ENCODE data around the gene LRRC8A. TPM values are rescaled to one million over a fixed set of nuclear protein-coding genes. Genes with fewer than 3 reads are reported as not detected.

Gene LRRC8A
- total and polyA plus RNA-seq, 11 donors, result 15.8 to 76.4 (median 28.8) TPM

DNA sequence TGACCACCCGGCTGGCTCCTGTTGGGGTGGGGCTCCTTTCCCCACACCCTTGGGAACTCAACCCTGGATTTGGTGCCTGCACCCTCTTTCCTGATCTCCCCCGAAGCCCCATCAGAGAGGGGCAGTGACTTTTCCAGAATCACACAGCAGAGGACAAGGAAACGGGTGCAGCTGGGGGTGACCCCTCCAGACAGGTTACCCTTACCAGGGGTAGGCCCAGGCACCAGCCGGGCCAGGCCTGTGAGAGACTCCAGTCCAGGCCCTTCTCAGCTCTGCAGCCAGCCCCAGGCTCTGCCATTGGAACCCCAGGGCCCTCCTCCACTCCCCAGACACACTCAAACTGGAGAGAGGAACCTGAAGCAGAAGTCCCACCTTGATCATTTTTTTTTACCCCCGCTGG lies 19.9 kb downstream of the LRRC8A start:
- WGBS, 4 donors, result 81 to 95% (median 90%) methylated on average over 4 to 5 of the region's 5 CpGs
- H3K36me3 ChIP-seq, result peaks cover 0 to 26% (median 16%) of the 10 kb centered on the region in 9 donors

DNA sequence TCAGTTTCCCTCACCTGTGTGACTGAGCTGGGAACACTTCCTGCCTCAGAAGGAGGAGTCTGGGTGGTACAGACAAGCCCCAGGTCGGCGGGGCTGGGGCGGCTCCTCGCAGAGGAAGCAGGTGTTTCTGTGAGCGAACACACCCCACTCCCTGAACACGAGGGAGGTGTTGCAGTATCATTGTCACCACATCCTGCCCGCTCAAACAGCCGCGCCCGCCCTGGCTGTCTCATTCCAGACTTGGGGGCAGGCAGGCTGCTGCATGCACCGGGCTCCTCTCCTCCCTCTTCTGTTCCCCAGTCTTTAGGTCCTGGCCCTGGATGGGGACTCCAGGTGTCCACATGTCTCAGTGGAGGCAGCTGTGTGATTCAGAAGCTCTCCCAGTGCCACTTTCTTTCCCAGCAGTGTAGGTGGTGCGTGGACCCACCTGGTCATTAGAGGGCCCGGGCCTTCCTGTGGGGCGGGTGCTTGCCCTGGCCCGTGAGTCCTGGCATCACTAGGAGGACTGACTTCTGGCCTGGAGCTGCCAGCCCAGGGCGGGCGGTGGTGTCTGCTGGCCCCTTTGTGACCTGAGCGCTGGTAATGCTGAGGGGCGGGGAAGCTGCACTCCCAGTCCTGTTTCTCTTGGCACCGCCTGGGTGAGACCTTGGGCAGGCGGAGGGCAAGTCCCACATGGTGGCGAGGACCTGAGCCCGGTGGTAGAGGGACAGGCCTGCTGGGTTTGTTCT lies 20.6 kb downstream of the LRRC8A start:
- no peaks in the 10 kb centered on the region for H3K27me3 ChIP-seq
- TF ChIP-seq POLR2A (IDR thresholded peaks at IDR 0.05), result peak in 1 of 2 donors; percentile 29
- TF ChIP-seq, protein P1, sequence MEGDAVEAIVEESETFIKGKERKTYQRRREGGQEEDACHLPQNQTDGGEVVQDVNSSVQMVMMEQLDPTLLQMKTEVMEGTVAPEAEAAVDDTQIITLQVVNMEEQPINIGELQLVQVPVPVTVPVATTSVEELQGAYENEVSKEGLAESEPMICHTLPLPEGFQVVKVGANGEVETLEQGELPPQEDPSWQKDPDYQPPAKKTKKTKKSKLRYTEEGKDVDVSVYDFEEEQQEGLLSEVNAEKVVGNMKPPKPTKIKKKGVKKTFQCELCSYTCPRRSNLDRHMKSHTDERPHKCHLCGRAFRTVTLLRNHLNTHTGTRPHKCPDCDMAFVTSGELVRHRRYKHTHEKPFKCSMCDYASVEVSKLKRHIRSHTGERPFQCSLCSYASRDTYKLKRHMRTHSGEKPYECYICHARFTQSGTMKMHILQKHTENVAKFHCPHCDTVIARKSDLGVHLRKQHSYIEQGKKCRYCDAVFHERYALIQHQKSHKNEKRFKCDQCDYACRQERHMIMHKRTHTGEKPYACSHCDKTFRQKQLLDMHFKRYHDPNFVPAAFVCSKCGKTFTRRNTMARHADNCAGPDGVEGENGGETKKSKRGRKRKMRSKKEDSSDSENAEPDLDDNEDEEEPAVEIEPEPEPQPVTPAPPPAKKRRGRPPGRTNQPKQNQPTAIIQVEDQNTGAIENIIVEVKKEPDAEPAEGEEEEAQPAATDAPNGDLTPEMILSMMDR (IDR thresholded peaks at IDR 0.05), result no peak
- DNase-seq, result peak; percentile 64 to 80 (median 67)
- WGBS, 4 donors, result 60 to 76% (median 65%) methylated on average over 11 to 23 of the region's 23 CpGs
- peaks cover 0 to 26% (median 13%) of the 10 kb centered on the region in 9 donors for H3K36me3 ChIP-seq
- intact Hi-C loops (cut with DNase I), result no loop called here
- peaks cover 4 to 75% (median 45%) of the 10 kb centered on the region in 12 donors for H3K4me1 ChIP-seq
- H3K4me3 ChIP-seq, result peak overlapping the region in 1 of 12 donors; percentile 16
- H3K9me3 ChIP-seq, result no peaks in the 10 kb centered on the region
- H3K27ac ChIP-seq, result peak overlapping the region; percentile 40 to 79 (median 71)
- ATAC-seq, result peak; percentile 43 to 85 (median 64)

More for the DNA sequence above, 19.9 kb downstream of the LRRC8A start:
- no peaks in the 10 kb centered on the region for H3K9me3 ChIP-seq
- no peaks in the 10 kb centered on the region for H3K27me3 ChIP-seq
- H3K4me1 ChIP-seq, result peaks cover 4 to 70% (median 44%) of the 10 kb centered on the region in 12 donors
- DNase-seq (no peak), ATAC-seq (no peak)
- intact Hi-C loops (cut with DNase I), result no loop called here
- H3K27ac ChIP-seq, result peak overlapping the region; percentile 40 to 79 (median 71)
- H3K4me3 ChIP-seq, result peak overlapping the region in 1 of 12 donors; percentile 16
- TF ChIP-seq, protein P1 (IDR thresholded peaks at IDR 0.05), result no peak
- no peak for TF ChIP-seq POLR2A (IDR thresholded peaks at IDR 0.05)

DNA sequence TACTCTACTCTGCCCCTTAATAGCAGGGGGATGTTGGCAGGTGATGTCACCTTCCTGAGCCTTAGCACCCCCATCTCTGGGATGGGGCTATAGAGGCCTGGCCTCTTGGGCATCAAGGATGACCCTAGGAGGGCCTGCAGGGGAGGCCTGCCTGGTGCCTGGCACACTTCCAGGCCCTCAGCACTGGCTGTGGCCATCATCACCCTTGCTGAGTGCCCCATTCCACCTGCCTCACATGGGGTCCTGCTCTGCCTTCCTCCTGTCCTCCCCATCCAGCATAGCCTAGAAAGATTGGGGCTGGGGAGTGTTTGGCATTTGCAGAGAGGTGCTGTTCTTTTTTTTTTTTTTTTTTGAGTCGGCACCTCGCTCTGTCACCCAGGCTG lies 21.1 kb downstream of the LRRC8A start:
- Histone ChIP-seq H3K27me3 (no peaks in the 10 kb centered on the region), H3K27ac (peak overlapping the region in 10 of 12 donors; percentile 57 to 79 (median 71)), H3K36me3 (peaks cover under 1 to 29% (median 16%) of the 10 kb centered on the region in 9 donors), H3K9me3 (no peaks in the 10 kb centered on the region), H3K4me3 (no peak overlapping the region), H3K4me1 (peaks cover 4 to 74% (median 45%) of the 10 kb centered on the region in 12 donors)
- WGBS, 4 donors, result 89 to 93% (median 90%) methylated on average over 2 of the region's 2 CpGs
- ATAC-seq, result no peak
- no peak for DNase-seq
- intact Hi-C loops (cut with DNase I), result no loop called here
- TF ChIP-seq POLR2A (IDR thresholded peaks at IDR 0.05), result no peak
- TF ChIP-seq, protein P1 (IDR thresholded peaks at IDR 0.05), result no peak

DNA sequence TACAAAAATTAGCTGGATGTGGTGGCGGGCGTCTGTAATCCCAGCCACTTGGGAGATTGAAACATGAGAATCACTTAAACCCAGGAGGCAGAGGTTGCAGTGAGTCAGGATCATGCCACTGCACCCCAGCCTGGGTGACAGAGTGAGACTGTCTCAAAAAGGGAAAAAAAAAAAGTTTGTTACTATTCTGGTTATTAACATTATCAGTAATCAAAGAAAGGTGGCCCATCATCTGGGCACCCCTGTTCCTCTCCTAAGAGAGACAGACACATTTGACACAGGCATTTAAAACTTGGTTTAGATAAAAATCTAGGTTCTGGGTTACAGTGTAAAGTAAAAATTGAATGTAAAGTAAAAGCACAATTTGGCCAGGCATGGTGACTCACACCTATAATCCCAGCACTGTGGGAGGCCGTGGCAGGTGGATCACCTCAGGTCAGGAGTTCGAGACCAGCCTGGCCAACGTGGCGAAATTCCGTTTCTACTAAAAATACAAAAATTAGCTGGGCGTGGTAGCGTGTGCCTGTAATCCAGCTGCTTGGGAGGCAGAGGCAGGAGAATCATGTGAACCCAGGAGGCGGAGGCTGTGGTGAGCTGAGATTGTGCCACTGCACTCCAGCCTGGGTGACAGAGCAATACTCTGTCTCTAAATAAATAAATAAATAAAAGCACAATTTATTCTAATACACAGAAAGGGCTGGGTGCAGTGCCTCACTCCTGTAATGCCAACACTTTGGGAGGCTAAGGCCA lies 22.1 kb downstream of the LRRC8A start:
- intact Hi-C loops (cut with DNase I), result no loop called here
- no peak for ATAC-seq
- Histone ChIP-seq H3K4me3 (no peak overlapping the region), H3K27ac (peak overlapping the region in 1 of 12 donors; percentile 64), H3K9me3 (no peaks in the 10 kb centered on the region), H3K4me1 (peaks cover 0 to 65% (median 38%) of the 10 kb centered on the region in 12 donors), H3K36me3 (peaks cover 3 to 29% (median 22%) of the 10 kb centered on the region in 9 donors), H3K27me3 (no peaks in the 10 kb centered on the region)
- TF ChIP-seq, protein P1 (IDR thresholded peaks at IDR 0.05), result no peak
- TF ChIP-seq POLR2A (IDR thresholded peaks at IDR 0.05), result no peak
- no peak for DNase-seq
- 92 to 96% (median 94%) methylated on average over 10 of the region's 10 CpGs for WGBS, 4 donors

Data from heart left ventricle (tissue), 16 donors.